SH-SY5Y (cell line): Measurements from ENCODE around the gene MED13L.

Source experiments
- GATA2 ChIP-seq: IDR thresholded peaks from 2 replicates; pipeline ENCODE4 v1.6.1; 2011; ENCODE audit warnings: mild to moderate bottlenecking, low read depth, low read length
- GATA3 ChIP-seq: IDR thresholded peaks from 2 replicates; pipeline ENCODE4 v1.6.1; 2011; ENCODE audit warnings: low read depth, mild to moderate bottlenecking, low read length, moderate library complexity

DNA sequence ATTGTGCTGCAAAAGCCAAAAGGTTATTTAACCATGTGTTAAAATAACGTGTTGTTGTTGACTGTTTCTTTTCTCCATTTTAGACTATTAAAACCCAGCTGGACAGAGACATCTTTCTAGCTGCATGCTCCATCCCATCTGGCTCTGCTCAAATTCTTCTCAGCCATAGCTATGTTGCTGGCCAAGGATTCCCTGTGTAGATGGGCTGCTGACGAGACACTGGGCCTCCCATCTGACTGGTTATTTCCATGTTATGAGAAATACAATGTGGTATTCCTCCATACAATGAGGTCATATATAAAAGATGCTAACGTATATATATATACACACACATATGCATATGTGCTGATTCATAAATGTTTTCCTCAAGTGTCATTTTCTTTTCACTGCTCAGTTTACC, 30.1 kb downstream of the MED13L start:
- TF ChIP-seq GATA2 (no peak), GATA3 (no peak)
